ENCODE results near the gene UHMK1.
"Not testable (repeated sequence)": the region's sequence is repeated elsewhere in the genome, so short reads cannot be mapped to it uniquely, and the experiment has no call there.

Gene UHMK1, protein sequence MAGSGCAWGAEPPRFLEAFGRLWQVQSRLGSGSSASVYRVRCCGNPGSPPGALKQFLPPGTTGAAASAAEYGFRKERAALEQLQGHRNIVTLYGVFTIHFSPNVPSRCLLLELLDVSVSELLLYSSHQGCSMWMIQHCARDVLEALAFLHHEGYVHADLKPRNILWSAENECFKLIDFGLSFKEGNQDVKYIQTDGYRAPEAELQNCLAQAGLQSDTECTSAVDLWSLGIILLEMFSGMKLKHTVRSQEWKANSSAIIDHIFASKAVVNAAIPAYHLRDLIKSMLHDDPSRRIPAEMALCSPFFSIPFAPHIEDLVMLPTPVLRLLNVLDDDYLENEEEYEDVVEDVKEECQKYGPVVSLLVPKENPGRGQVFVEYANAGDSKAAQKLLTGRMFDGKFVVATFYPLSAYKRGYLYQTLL

DNA sequence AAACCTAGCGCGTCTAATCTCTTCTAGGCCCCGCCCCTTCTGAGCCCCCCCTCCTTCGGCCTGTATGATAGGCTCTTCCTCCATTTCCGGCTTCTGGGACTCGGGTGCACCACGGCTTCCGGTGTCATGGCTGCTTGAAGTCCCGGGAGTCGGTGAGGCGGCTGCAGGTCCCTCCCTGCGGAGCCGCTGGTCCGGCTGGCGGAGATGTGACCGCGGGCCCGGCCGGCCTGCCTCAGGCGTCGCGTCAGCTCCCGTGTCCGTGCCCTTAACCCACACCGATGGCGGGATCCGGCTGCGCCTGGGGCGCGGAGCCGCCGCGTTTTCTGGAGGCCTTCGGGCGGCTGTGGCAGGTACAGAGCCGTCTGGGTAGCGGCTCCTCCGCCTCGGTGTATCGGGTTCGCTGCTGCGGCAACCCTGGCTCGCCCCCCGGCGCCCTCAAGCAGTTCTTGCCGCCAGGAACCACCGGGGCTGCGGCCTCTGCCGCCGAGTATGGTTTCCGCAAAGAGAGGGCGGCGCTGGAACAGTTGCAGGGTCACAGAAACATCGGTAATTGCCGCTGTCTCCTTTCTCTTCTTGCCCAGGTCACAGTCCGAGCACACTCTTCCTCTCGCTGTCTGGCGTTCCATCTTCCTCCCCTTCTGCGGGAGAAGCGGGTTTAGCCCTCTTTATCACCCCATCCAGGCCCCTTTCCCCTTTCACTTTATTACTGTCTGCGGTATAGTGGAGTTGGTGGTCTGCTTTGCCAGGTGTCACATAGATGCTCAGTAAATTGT lies at the start of gene UHMK1:
Gene UHMK1, plus strand, starts transcription at position 96 of the 773 bp plus-strand sequence. Its CDS starts 183 bp downstream, at position 279.
- DNase-seq, result peak; percentile 91

GRCh38 chr1:162454361-162454760 lies 43.3 kb upstream of the UHMK1 start:
- not testable (repeated sequence) for DNase-seq

- no peak for DNase-seq
Observed at GRCh38 chr1:162456323-162456722, 41.3 kb upstream of the UHMK1 start.

- no peak for DNase-seq
Observed at GRCh38 chr1:162458236-162458635, 39.4 kb upstream of the UHMK1 start.

DNA sequence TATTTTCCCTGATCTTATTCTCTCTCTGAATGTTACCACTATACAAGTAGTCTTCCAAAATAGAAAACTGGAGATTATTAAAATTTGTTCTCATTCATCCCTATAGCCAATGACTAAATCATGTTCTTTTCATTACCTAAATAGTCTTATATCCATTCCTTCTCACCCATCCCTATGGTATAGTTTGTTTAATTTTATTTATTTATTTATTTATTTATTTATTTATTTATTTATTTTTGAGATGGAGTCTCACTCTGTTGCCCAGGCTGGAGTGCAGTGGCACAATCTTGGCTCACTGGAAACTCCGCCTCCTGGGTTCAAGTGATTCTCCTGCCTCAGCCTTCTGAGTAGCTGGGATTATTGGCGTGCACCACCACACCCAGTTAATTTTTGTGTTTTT lies 35.2 kb upstream of the UHMK1 start:
- not testable (repeated sequence) for DNase-seq

GRCh38 chr1:162463021-162463420 lies 34.6 kb upstream of the UHMK1 start:
- no peak for DNase-seq

- DNase-seq, result no peak
Observed at GRCh38 chr1:162466797-162467196, 30.8 kb upstream of the UHMK1 start.

- no peak for DNase-seq
Observed at GRCh38 chr1:162470216-162470615, 27.4 kb upstream of the UHMK1 start.

GRCh38 chr1:162471290-162471853 lies 26.2 kb upstream of the UHMK1 start:
- DNase-seq, result no peak

- DNase-seq, result no peak
Observed at GRCh38 chr1:162475089-162475488, 22.5 kb upstream of the UHMK1 start.

- DNase-seq, result no peak
Observed at GRCh38 chr1:162475539-162476185, 22.0 kb upstream of the UHMK1 start.

DNA sequence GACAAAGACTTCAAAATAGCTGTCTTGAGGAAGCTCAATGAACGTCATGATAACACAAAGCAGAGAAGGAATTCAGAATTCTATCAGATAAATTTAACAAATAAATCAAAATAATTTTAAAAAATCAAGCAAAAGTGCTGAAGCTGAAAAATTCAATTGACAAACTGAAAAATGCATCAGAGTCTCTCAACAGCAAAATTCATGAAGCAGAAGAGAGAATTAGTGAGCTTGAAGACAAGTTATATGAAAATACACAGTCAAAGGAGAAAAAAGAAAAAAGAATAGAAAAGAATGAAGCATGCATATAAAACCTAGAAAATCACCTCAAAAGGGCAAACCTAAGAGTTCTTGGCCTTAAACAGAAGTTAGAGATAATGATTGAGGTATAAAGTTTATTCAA lies 21.0 kb upstream of the UHMK1 start:
- DNase-seq, result no peak

DNA sequence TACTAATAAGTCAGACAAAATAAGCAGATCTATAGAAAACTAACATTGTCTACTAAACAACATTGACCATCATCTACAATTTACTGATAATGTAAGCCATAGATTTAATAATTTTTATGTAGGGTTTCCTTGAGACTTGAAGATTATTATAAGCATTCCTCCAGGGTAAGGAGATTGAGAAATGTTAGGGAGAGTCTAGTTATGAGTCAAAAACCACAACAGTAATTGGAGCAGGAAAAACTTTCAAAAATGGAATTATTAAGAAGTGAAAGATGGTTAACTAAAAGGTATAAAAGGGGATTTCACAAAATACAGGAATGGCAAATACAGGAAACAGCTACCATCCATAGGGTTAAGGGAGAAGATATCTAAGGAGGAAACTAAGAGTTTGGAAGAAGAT lies 12.4 kb upstream of the UHMK1 start:
- DNase-seq, result no peak

- no peak for DNase-seq
Observed at GRCh38 chr1:162487241-162487640, 10.4 kb upstream of the UHMK1 start.

GRCh38 chr1:162488219-162488618 lies 9.4 kb upstream of the UHMK1 start:
- no peak for DNase-seq

GRCh38 chr1:162495531-162496233 lies 1.9 kb upstream of the UHMK1 start:
- DNase-seq, result not testable (repeated sequence)

DNA sequence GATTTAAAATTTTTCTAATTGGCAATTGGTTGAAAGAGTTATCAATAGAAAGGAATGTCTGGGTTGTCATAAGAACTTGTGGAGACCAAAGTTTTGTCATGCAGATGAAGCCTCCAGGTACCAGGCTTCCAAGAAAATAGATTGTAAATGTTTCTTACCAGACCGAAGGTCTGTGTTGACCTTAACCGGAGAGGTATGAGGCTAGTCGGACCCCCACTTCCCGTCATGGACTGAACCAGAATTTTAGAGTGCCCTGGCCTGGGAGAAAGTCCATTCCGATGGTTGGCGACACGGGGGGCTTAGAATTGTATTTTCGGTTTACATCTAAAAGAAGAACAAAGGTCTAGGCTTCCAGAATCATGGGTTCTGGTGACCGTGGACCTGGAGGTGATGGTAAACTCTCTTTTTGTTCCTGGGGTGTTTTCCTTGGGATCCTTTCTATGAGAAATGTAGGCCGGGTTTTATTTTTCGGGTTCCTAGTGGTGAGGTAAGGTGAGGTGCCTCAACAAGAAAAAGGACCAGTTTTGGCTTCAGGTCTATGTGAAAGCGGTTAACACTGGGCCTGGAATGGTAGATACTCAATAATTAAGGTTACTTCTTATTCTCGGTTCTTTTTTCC lies 405 bp upstream of the UHMK1 start:
- no peak for DNase-seq

DNA sequence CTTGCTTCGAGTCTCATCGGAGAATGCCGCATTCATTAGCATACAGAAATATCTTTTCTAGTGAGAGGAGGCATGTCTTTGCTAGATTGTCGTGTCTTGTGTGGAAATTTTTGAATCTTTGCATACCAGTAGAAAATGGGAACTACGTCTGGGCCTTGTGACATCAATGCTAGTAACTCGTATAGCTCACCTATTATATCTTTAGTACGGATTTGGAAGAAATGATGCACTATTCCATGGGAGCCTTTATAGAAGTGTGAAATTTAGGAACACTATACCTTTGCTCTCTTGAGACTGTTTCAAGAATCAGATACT lies 835 bp downstream of the UHMK1 start:
- no peak for DNase-seq

DNA sequence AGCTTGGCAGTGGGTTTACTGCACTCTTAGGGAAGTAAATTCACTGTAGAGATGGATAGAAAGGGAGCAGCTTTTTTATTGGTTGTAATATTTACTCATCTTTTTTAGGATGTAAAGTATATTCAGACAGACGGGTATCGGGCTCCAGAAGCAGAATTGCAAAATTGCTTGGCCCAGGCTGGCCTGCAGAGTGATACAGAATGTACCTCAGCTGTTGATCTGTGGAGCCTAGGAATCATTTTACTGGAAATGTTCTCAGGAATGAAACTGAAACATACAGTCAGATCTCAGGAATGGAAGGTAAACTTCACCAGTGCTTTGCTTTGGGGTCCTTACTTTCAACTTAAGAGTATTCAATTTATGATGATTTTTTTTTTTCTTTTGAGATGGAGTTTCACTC lies 3.2 kb downstream of the UHMK1 start:
- no peak for DNase-seq

DNA sequence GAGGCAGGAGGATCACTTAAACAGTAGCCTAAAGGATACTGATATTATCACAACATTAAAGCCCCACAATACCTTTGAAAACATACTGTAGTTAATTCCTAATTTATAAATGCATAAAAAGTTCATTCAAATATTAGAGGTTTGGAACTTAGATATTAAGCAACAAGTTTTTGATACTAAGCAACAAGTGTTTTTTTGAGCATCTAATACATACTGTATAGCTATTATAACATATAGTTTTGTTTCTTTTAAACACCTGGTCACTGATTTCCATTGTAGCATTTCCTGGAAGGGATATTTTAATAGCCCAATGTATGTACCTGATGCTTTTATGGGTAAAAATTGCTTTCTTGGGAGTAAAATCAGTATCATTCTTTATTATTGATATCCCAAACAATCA lies 4.5 kb downstream of the UHMK1 start:
- DNase-seq, result no peak

GRCh38 chr1:162502928-162503327 lies 5.3 kb downstream of the UHMK1 start:
- DNase-seq, result no peak

- DNase-seq, result no peak
Observed at GRCh38 chr1:162527314-162527713, 29.7 kb downstream of the UHMK1 start.
